Measurements from ENCODE around the gene CRB2.
"Not testable (repeated sequence)": the region's sequence is repeated elsewhere in the genome, so short reads cannot be mapped to it uniquely, and the experiment has no call there.

CRB2 gene

DNA sequence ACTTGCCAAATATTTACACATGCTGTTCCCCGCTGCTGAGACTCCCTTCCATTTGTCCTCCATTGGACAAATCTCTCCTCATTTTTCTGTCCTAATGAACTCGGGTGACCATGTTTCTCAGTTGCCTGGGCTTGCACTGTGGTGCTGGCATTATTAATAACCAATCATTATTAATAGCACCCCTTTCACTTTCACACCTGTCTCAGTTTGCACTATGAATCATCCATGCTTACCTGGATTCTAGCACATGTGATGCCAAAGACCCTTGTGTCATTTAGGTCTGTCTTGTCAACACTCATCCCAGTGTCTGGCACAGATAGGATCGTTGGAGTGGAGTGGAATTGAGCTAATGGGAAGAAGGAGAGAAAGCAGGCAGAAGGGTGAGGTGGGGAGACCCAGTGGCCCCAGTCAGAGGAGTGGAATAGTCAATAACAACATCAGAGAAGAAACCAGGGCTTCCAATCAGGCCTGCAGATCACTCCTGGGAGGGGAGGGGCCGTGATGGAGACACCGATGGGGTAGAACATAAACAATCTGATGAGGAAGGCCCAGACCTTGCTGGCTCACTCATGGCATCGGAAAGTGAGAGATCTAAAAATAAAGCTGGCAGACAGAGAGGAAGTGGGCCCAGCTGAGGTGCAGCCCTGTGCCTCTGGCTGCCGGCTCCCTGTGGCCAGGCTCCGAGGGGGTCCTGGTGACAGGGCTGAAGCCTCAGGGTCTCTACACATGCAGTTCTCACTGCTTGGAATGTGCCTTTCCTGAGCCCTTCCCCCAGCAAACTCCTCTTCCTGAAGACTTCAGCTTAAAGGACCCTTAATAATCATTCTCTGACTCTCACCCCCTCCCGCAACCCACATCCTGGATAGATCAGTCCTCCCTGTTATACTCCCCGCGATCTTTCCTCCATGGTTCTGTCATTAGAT, 33.5 kb upstream of the CRB2 start:
- peaks cover 5% of the 10 kb centered on the region for H3K36me3 Mint-ChIP-seq
- H3K27ac Mint-ChIP-seq, result peak overlapping the region; percentile 89
- ATAC-seq (peak; percentile 92), DNase-seq (ENCODE audit: low spot score in 2 of 2) (peak; percentile 53 to 82)
- no peaks in the 10 kb centered on the region for H3K9me3 Mint-ChIP-seq
- peak overlapping the region; percentile 53 for H3K4me3 Mint-ChIP-seq
- peaks cover 73% of the 10 kb centered on the region for H3K4me1 Mint-ChIP-seq

DNA sequence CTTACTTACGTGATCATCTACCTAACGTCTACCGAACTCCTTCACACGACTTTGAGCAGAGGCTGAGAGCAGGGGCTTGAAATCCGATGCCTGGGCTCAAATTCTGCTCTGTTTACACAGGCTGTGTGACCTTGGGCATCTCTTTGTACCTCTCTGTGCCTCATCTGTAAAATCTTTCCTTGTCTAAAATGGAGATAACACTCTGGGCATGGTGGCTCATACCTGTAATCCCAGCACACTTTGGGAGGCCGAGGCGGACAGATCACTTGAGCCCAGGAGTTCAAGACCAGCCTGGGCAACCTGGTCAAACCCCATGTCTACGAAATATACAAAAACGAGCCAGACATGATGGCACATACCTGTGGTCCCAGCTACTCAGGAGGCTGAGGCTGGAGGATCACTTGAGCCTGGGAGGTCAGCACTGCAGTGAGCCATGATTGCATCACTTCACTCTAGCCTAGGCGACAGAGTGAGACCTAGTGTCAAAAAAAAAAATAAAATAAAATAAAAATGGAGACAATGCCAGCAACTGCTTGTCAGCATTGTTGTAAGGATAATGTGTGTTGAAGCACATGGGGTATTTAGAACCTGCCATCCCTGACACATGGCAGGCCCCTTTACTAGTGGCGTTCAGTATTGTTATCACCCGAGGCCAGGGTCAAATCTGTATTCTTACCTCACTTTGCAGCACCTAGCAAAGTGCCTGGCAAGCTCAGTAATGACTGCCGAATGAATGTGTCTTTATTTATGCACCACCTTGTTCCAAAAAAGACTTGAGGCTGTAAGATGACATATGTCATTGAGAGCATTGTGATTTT, 32.6 kb upstream of the CRB2 start:
- Mint-ChIP-seq H3K27ac (peak overlapping the region; percentile 89), H3K36me3 (peaks cover 5% of the 10 kb centered on the region), H3K4me1 (peaks cover 68% of the 10 kb centered on the region), H3K4me3 (peak overlapping the region; percentile 53), H3K9me3 (no peaks in the 10 kb centered on the region)
- ATAC-seq (no peak), DNase-seq (ENCODE audit: low spot score in 2 of 2) (no peak)

DNA sequence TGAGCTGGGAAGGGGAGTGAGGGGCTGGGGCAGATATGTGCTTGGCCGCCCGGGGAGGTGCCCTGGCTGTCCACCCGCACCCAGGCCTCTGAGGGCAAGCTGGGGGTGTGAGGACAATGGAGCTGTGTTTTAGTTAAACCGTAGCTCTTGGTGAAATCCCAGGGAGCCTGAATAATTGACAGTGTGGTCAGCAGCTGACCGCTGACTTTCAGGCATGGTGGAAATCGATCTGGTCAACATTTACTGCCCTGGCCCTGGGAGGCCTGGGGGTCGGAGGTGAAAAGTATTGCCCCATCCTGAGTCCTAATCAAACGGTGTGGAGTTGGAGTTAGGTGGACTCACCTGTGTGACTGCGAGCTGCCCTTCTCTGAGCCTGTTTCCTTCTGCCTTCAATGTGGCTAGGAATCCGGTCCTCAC, 31.2 kb upstream of the CRB2 start:
- H3K4me3 Mint-ChIP-seq, result no peak overlapping the region
- peak overlapping the region; percentile 38 for H3K27ac Mint-ChIP-seq
- no peak for DNase-seq (ENCODE audit: low spot score in 2 of 2)
- H3K4me1 Mint-ChIP-seq, result peaks cover 62% of the 10 kb centered on the region
- H3K9me3 Mint-ChIP-seq, result no peaks in the 10 kb centered on the region
- H3K36me3 Mint-ChIP-seq, result peaks cover 5% of the 10 kb centered on the region
- no peak for ATAC-seq

DNA sequence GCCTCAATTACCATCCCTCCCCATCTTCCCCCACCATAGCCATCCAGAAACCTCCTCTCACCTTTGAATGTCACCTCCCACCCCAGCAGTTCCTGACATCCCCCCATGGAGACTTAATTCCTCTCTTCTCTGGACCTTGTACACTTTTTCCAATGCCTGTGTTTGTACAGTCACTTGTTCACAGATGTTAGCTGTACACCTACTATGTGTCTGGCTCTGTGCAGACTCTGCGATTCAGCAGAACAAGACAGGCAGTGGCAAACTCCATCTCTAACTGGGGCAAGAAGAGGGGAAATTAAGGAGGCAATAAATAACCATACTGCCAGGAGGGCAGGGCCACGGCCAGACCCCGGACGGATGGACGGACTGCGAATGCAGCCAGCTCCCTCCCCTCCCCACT, 29.8 kb upstream of the CRB2 start:
- no peak overlapping the region for H3K4me3 Mint-ChIP-seq

DNA sequence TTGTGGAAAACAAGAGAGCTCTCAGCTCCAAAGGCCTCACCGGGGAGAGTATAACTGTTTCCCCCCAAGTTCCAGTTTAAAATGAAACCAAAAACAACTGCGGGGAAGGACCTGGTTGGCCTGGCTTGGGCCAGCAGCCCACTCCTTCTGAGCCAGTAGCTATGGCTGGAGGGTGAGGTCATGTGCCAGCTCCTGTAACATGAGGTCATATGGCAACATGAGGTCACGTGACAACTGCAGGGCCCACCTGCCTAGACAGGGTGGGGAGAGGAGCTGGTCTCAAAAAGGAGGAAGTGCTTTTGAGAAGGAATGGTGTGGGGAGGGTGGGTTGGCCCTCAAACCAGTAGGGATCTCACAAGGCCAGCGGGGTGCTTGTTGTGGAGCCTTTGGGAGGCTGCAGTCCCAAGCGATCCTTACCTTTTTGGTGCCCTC, 29.3 kb upstream of the CRB2 start:
- Mint-ChIP-seq H3K4me1 (peaks cover 50% of the 10 kb centered on the region), H3K9me3 (no peaks in the 10 kb centered on the region), H3K36me3 (peaks cover 5% of the 10 kb centered on the region), H3K27ac (peak overlapping the region; percentile 74), H3K4me3 (no peak overlapping the region)
- DNase-seq (ENCODE audit: low spot score in 2 of 2) (no peak), ATAC-seq (no peak)

More for the DNA sequence above, 29.8 kb upstream of the CRB2 start:
- DNase-seq (ENCODE audit: low spot score in 2 of 2) (no peak), ATAC-seq (no peak)
- H3K4me1 Mint-ChIP-seq, result peaks cover 55% of the 10 kb centered on the region
- H3K9me3 Mint-ChIP-seq, result no peaks in the 10 kb centered on the region
- peaks cover 5% of the 10 kb centered on the region for H3K36me3 Mint-ChIP-seq
- peak overlapping the region; percentile 74 for H3K27ac Mint-ChIP-seq

DNA sequence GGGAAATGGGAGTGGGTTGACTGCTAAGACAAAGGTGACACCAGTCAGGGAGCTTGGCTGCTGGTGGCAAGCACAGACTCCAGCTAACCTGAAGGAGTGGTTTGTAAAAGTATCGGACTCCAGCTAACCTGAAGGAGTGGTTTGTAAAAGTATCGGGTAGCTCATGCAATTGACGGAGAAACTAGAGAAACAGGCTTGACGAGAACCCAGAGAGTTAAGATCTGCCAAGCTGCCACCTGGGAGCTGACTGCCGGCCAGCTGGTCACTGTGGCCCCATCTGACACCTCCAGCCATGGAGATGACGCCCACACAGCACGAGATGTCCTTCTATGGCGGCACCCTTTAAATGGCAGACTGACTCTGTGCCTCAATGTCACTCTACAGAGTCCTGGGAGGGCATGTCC, 28.3 kb upstream of the CRB2 start:
- Mint-ChIP-seq H3K4me3 (no peak overlapping the region), H3K36me3 (peaks cover 5% of the 10 kb centered on the region), H3K9me3 (no peaks in the 10 kb centered on the region), H3K27ac (no peak overlapping the region), H3K4me1 (peaks cover 40% of the 10 kb centered on the region)
- ATAC-seq, result no peak
- DNase-seq (ENCODE audit: low spot score in 2 of 2), result no peak

DNA sequence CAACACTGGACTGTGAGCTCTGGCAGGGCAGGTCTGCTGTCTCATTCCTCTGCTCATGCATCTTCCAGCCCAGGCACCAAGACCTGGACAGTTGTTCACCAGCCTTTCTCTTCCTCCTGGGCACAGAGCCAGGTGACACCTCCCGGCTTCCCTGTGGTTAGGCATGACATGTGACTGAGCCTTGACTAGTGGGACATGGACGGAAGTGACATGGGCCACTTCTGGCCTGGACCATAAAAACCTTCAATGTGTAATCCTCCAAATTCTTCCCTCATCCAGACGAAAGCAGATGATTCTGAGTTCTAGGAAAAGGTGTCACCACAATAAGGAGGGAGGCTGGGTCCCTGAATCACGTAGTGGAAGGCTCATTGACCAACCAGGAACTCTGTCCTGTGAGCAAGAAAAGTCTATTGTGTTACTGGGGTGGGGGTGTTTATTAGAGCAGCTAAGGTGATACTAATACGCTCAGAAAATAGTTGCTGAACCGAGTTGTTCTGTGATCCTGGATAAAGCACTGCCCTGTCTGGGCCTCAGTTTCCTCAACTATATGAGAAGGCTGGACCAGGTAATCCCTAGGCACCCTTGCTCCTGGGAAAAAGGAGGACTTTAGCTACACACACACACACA, 26.6 kb upstream of the CRB2 start:
- ATAC-seq (peak; percentile 55), DNase-seq (ENCODE audit: low spot score in 2 of 2) (no peak)
- Mint-ChIP-seq H3K9me3 (no peaks in the 10 kb centered on the region), H3K4me1 (peaks cover 38% of the 10 kb centered on the region), H3K27ac (no peak overlapping the region), H3K36me3 (no peaks in the 10 kb centered on the region), H3K4me3 (no peak overlapping the region)

DNA sequence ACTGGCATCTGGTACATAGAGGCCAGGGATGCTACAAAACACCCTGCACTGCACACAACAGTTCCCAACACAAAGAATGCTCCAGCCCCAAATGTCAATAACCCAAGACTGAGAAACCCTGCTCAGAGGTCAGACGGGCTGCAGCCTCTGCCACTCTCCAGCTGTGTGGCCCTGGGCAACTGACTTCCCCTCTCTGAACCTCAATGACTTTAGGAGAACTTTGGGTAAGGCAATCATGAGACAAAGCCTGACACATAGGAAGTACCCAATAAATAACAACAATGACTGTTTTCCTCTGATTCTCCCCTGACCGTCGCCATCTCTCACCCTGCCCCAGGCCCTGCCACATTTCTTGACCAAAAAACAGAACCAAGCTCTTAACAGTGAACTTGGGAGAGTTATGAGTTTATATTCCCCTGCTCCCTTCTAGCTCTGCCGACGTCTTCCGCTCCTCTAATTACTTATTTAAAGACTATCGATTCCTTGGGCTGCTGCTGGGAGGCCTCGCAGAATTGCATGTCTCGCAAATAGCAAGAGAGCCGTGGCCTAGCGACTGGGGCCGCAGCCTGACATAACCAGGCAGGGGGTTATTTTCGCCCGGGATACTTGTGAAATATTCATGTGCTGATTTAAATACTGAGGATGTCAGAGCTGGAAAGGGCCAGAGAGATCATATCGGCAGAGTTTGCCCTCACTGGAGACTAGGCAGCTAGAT, 24.5 kb upstream of the CRB2 start:
- Mint-ChIP-seq H3K27ac (peak overlapping the region; percentile 11), H3K36me3 (no peaks in the 10 kb centered on the region), H3K9me3 (no peaks in the 10 kb centered on the region), H3K4me3 (no peak overlapping the region), H3K4me1 (peaks cover 29% of the 10 kb centered on the region)
- ATAC-seq (no peak), DNase-seq (ENCODE audit: low spot score in 2 of 2) (no peak)

DNA sequence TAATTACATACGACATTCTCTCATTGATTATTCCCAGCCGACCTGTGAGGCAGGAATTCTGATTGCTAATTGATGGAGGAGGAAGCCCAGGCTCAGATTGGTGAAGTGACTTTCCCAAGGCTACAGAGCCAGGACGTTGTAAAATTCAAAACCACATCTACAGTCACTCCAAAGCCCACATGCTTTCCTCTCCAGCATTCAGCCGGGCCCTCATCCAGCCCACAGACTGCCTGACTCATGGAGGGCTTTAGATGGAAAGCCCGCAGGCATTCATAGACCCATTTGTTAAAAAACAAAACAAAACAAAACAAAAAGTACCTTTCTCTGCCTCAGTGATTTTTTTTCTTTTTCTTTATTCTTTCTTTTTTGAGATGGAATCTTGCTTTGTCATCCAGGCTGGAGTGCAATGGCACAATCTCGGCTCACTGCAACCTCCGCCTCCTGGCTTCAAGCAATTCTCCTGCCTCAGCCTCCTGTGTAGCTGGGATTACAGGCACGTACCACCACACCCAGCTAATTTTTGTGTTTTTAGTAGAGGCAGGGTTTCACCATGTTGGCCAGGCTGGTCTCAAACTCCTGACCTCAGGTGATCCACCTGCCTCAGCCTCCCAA, 22.8 kb upstream of the CRB2 start:
- H3K4me3 Mint-ChIP-seq; H3K27ac Mint-ChIP-seq; H3K9me3 Mint-ChIP-seq; DNase-seq (ENCODE audit: low spot score in 2 of 2); H3K36me3 Mint-ChIP-seq: not testable (repeated sequence)
- peaks cover 23% of the 10 kb centered on the region for H3K4me1 Mint-ChIP-seq
- ATAC-seq, result peak; percentile 43

DNA sequence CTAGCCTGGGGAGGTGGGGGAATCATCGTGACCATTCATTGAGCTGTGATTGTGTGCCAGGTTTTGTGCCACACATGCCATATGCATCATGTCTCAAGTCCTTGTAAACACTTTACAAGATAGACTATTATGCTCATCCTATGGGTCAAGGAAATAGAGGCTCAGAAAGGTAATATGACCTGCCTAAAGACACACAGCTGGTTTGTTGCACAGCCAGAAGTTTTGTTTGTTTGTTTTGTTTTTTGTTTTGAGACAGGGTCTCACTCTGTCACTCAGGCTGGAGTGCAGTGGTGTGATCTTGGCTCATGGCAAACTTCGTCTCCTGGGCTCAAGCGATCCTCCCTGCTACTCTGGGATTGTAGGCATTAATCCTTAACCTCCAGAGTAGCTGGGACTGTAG, 21.4 kb upstream of the CRB2 start:
- H3K4me1 Mint-ChIP-seq, result peaks cover 31% of the 10 kb centered on the region
- DNase-seq (ENCODE audit: low spot score in 2 of 2) (no peak), ATAC-seq (no peak)
- peaks cover 9% of the 10 kb centered on the region for H3K36me3 Mint-ChIP-seq
- H3K9me3 Mint-ChIP-seq, result no peaks in the 10 kb centered on the region
- H3K27ac Mint-ChIP-seq, result no peak overlapping the region
- no peak overlapping the region for H3K4me3 Mint-ChIP-seq

DNA sequence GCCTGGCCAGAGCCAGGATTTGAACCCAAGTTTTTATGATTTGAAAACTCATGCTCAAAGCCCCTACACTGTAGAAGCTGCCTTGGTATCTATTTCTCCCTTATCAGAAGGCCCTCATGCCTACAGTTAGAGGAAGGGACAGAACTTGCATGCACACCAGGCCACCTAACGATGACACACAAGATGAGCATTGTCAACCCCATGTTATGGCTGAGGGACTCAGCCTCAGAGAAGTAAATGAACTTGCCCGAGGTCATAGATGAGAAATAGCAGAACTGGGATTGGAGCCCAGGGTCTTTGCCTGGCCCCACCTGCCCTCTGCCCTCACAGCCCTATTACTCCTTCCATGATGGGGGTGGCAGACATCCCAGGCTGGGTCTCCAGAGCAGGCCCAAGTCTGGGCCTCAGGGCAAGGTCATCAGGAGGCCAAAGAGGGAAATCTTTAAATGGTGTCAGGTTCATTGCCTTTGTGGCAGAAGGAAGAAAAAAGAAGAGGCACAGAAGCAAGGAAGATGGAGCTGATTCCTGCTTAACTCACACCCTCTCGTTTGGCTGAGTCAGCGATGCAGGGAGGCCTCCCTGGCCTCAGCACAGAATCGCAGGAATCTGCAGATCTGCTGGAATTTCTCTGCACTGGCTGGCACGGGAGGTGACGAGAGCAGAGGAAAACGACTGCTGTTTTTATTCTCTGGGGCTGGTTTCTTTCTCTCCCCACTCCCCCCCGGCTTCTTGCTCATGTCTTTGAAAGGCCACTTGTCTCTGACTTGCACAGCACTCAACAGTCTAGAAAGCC, 20.6 kb upstream of the CRB2 start:
- Mint-ChIP-seq H3K27ac (no peak overlapping the region), H3K9me3 (no peaks in the 10 kb centered on the region), H3K4me3 (no peak overlapping the region), H3K36me3 (peaks cover 16% of the 10 kb centered on the region), H3K4me1 (peaks cover 38% of the 10 kb centered on the region)
- DNase-seq (ENCODE audit: low spot score in 2 of 2) (no peak), ATAC-seq (no peak)

DNA sequence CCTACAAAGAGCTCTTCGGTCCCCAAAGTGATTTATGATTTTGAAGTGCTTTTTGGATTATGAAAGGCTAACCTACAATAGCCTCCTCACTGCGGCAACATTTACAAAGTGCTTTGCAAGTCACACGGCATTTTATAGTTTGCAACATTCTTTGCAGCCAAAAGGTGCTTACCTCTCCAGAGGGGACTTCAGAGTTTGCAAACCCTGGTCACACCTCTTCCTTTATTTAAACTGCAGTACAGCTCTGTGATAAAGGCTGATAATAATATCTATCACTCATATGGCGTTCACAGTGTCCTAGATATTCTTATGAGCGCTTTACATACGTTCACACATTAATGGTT, 20.0 kb upstream of the CRB2 start:
- H3K9me3 Mint-ChIP-seq, result no peaks in the 10 kb centered on the region
- ATAC-seq (no peak), DNase-seq (ENCODE audit: low spot score in 2 of 2) (no peak)
- H3K27ac Mint-ChIP-seq, result no peak overlapping the region
- peaks cover 44% of the 10 kb centered on the region for H3K4me1 Mint-ChIP-seq
- H3K36me3 Mint-ChIP-seq, result peaks cover 17% of the 10 kb centered on the region
- no peak overlapping the region for H3K4me3 Mint-ChIP-seq

DNA sequence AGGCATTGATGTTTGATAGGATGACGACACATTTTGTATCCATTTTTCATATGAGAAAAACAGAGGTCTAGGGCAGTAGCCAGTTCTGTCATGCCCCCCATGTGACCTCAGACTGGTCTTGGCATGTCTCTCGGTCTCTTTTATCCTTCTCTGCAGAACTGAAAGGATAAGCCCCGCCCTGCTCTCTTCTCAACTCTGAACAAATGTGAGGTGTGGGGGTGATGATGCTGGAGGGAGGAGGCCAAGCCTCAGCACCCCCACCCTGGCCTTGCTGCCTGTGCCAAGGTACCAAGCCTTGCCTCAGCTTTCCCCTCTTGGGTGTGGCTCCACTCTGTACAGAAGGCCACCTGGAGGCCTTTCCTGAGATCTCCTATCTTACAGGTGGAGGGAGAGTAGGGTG, 19.5 kb upstream of the CRB2 start:
- Mint-ChIP-seq H3K4me1 (peaks cover 49% of the 10 kb centered on the region), H3K27ac (no peak overlapping the region), H3K36me3 (peaks cover 17% of the 10 kb centered on the region), H3K9me3 (no peaks in the 10 kb centered on the region), H3K4me3 (no peak overlapping the region)
- ATAC-seq (no peak), DNase-seq (ENCODE audit: low spot score in 2 of 2) (no peak)

DNA sequence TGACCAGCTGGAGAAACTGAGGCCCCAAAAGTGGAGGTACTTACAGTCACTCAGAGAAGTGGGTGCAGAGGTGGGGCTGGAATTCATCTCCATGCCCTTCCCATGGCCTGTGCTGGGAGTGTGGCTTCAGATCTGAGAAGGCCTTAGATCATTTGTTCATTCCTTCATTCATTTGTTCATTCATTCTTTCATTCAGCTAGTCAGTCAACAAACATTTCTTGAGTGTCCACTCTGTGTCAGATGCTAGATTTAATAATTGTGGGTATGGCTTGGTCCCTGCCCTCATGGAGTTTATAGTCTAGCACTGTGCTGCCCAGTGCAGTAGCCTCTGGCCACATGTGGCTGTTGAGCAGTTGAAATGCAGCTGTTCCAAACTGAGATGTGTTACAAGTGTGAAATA, 19.0 kb upstream of the CRB2 start:
- ATAC-seq, result no peak
- Mint-ChIP-seq H3K9me3 (no peaks in the 10 kb centered on the region), H3K27ac (no peak overlapping the region), H3K36me3 (peaks cover 17% of the 10 kb centered on the region), H3K4me3 (no peak overlapping the region), H3K4me1 (peaks cover 54% of the 10 kb centered on the region)
- DNase-seq (ENCODE audit: low spot score in 2 of 2), result no peak

Measured in stimulated activated effector memory CD8-positive, alpha-beta T cell treated with anti-CD3 and anti-CD28 coated beads, Interleukin-12 subunit alpha, Interleukin-12 subunit beta, amount 100 ng/mL, for 72 hours (primary cell).